Natural killer cell (primary cell): ENCODE results near the gene P2RX7. TPM values are rescaled to one million over a fixed set of nuclear protein-coding genes. Genes with fewer than 3 reads are reported as not detected.

Experiments used
- ATAC-seq, 3 donors: fragments of 150-1000 bp in 2 of 3; fragments of 200-7000 bp in 1 of 3; cut with Tn5 transposase; 1 replicate in 1 of 3; 2 replicates in 2 of 3; pipeline ENCODE4 v1.10.0; 2021; ENCODE audit warnings: mild to moderate bottlenecking in 2 of 3, moderate library complexity in 2 of 3
- DNase-seq, 2 donors: peaks; one replicate each; pipeline versions ENCODE4 v3.0.0 to v3.0.0-alpha.2; 2013 to 2021; ENCODE audit warnings: mixed read lengths in 1 of 2
- H3K27ac ChIP-seq: one replicate; pipeline ENCODE4 v1.5.1; 2013; ENCODE audit warnings: mild to moderate bottlenecking, low read length
- H3K27me3 ChIP-seq: one replicate; pipeline ENCODE4 v1.6.1; 2013; ENCODE audit warnings: low read length; ENCODE audit not compliant: control insufficient read depth, insufficient read depth
- H3K36me3 ChIP-seq: one replicate; pipeline ENCODE4 v1.6.1; 2013; ENCODE audit warnings: low read length; ENCODE audit not compliant: control insufficient read depth, insufficient read depth
- H3K4me1 ChIP-seq: one replicate; pipeline ENCODE4 v1.6.1; 2013; ENCODE audit warnings: low read length; ENCODE audit not compliant: control insufficient read depth, insufficient read depth
- H3K4me3 ChIP-seq: one replicate; pipeline ENCODE4 v1.5.1; 2013; ENCODE audit warnings: low read length
- H3K9me3 ChIP-seq: one replicate; pipeline ENCODE4 v1.6.1; 2013; ENCODE audit warnings: low read length; ENCODE audit not compliant: control insufficient read depth, insufficient read depth
- H3K27ac Mint-ChIP-seq, 2 donors: one replicate each; pipeline ENCODE4 v1.8.0; 2022; ENCODE audit warnings: mild to moderate bottlenecking in 2 of 2, mixed read lengths in 2 of 2, moderate library complexity in 1 of 2
- H3K27me3 Mint-ChIP-seq, 2 donors: one replicate each; pipeline ENCODE4 v1.8.0; 2022; ENCODE audit warnings: low read depth in 2 of 2, mixed read lengths in 2 of 2
- H3K36me3 Mint-ChIP-seq: one replicate; pipeline ENCODE4 v1.8.0; 2022; ENCODE audit warnings: mixed read lengths
- H3K4me1 Mint-ChIP-seq, 2 donors: one replicate each; pipeline ENCODE4 v1.8.0; 2022; ENCODE audit warnings: mixed read lengths in 2 of 2
- H3K4me3 Mint-ChIP-seq: one replicate; pipeline ENCODE4 v1.8.0; 2022; ENCODE audit warnings: mild to moderate bottlenecking, moderate library complexity, mixed read lengths
- H3K9me3 Mint-ChIP-seq, 2 donors: one replicate each; pipeline ENCODE4 v1.8.0; 2022; ENCODE audit warnings: mixed read lengths in 2 of 2
- CTCF ChIP-seq: fragments of 200-600 bp; IDR thresholded peaks from one replicate; pipeline ENCODE4 v1.8.0; 2022; ENCODE audit warnings: antibody characterized with exemption
- WGBS: methylation state at CpG from one replicate; pipeline ENCODE4 v1.1.7; 2013; ENCODE audit warnings: missing lambda C conversion rate; ENCODE audit not compliant: insufficient coverage; 5-methylcytosine and 5-hydroxymethylcytosine counted together
- intact Hi-C: fragments of 100-400 bp; cut with micrococcal nuclease; formaldehyde crosslinking; loops from one replicate; pipeline ENCODE4 v1.14.2; 2022
- total RNA-seq, 4 donors: library from RNA; stranded (reverse); fragments of 120-200 nt in 1 of 4; gene quantifications; one replicate each; pipeline versions ENCODE4 v1.2.3 to v1.2.4, GENCODE V29; 2013 to 2022

P2RX7 gene
- 10 to 100 TPM; 14.1 to 22.9 (median 16.7) TPM for total RNA-seq
- 10.2 TPM for total RNA-seq (2013)

- Mint-ChIP-seq H3K4me3 (peak within 1 kb of the TSS; percentile 91), H3K9me3 (peaks cover 0 to 2% of the 10 kb centered on the region in 2 donors), H3K27ac (peak within 1 kb of the TSS; percentile 97 to 98), H3K36me3 (no peaks in the 10 kb centered on the region), H3K27me3 (no peaks in the 10 kb centered on the region), H3K4me1 (peaks cover 61 to 65% of the 10 kb centered on the region in 2 donors)
- H3K4me3 ChIP-seq = peak within 1 kb of the TSS; percentile 57
- ATAC-seq (peak; percentile 32 to 54 (median 41)), DNase-seq (peak; percentile 36 to 66)
- no peaks in the 10 kb centered on the region for H3K9me3 ChIP-seq
- intact Hi-C loops = loop anchor here (5.0 kb wide), 1 partner anchor 89 kb away; no protein-coding TSS in a partner anchor
- WGBS = 4% methylated on average over 25 of the region's 25 CpGs
- H3K27me3 ChIP-seq = no peaks in the 10 kb centered on the region
- H3K36me3 ChIP-seq = no peaks in the 10 kb centered on the region
- no peak for TF ChIP-seq CTCF
- H3K27ac ChIP-seq = peak within 1 kb of the TSS; percentile 57
- H3K4me1 ChIP-seq = peaks cover 51% of the 10 kb centered on the region
Measured at GRCh38 chr12:121132601-121133481, at the start of gene P2RX7. Gene P2RX7 (plus strand): TSS chr12:121132876. CDS start chr12:121132971, 95 bp downstream.

GRCh38 chr12:121084229-121084628 is 48.4 kb upstream of the P2RX7 start:
- 87% methylated on average over 2 of the region's 3 CpGs for WGBS
- Mint-ChIP-seq H3K27me3 (no peaks in the 10 kb centered on the region), H3K4me1 (peaks cover 13 to 16% of the 10 kb centered on the region in 2 donors), H3K9me3 (no peaks in the 10 kb centered on the region), H3K36me3 (no peaks in the 10 kb centered on the region), H3K4me3 (no peak overlapping the region), H3K27ac (no peak overlapping the region)
- no peaks in the 10 kb centered on the region for H3K9me3 ChIP-seq
- H3K4me1 ChIP-seq = peaks cover 9% of the 10 kb centered on the region
- no peak for ATAC-seq
- H3K27ac ChIP-seq = no peak overlapping the region
- no peaks in the 10 kb centered on the region for H3K36me3 ChIP-seq
- DNase-seq = no peak
- no peak for TF ChIP-seq CTCF
- H3K27me3 ChIP-seq = no peaks in the 10 kb centered on the region
- intact Hi-C loops = no loop called here
- no peak overlapping the region for H3K4me3 ChIP-seq

GRCh38 chr12:121085069-121085468 is 47.6 kb upstream of the P2RX7 start:
- Histone ChIP-seq H3K27me3 (no peaks in the 10 kb centered on the region), H3K4me1 (peaks cover 9% of the 10 kb centered on the region), H3K36me3 (no peaks in the 10 kb centered on the region), H3K9me3 (no peaks in the 10 kb centered on the region), H3K4me3 (no peak overlapping the region), H3K27ac (no peak overlapping the region)
- Mint-ChIP-seq H3K4me1 (peaks cover 17 to 19% of the 10 kb centered on the region in 2 donors), H3K4me3 (no peak overlapping the region), H3K9me3 (no peaks in the 10 kb centered on the region), H3K27ac (no peak overlapping the region), H3K36me3 (no peaks in the 10 kb centered on the region), H3K27me3 (no peaks in the 10 kb centered on the region)
- 100% methylated on average over 1 of the region's 4 CpGs for WGBS
- no peak for TF ChIP-seq CTCF
- ATAC-seq (no peak), DNase-seq (no peak)
- intact Hi-C loops = no loop called here
